SK-N-SH treated with all-trans-retinoic acid at 6 μM for 48 hours (cell line): ENCODE measurements around the gene IGF1R.

ENCODE experiments used
- ATAC-seq: fragments of 200-7000 bp; cut with Tn5 transposase; 3 replicates; pipeline ENCODE4 v1.9.1; 2020; ENCODE audit warnings: mild to moderate bottlenecking, moderate library complexity
- ARNTL ChIP-seq: fragments of 450-650 bp; formaldehyde crosslinking; IDR thresholded peaks from 2 replicates; pipeline ENCODE4 v1.5.0; 2020; ENCODE audit warnings: low read depth, mild to moderate bottlenecking, moderate library complexity, borderline replicate concordance
- BACH2 ChIP-seq: fragments of 250-450 bp; sonication (Bioruptor Pico); IDR thresholded peaks from 2 replicates; pipeline ENCODE4 v1.9.0; 2021; ENCODE audit warnings: mild to moderate bottlenecking, borderline replicate concordance
- CSDC2 ChIP-seq: fragments of 250-450 bp; sonication (Bioruptor Pico); IDR thresholded peaks from 2 replicates; pipeline ENCODE4 v1.5.0; 2020; ENCODE audit warnings: mild to moderate bottlenecking, moderate library complexity
- ESRRG ChIP-seq: fragments of 250-450 bp; sonication (Bioruptor Pico); IDR thresholded peaks from 2 replicates; pipeline ENCODE4 v1.6.1; 2021; ENCODE audit warnings: mild to moderate bottlenecking
- GLIS3 ChIP-seq: fragments of 250-450 bp; sonication (Bioruptor Pico); IDR thresholded peaks from 2 replicates; pipeline ENCODE4 v1.5.0; 2020; ENCODE audit warnings: mild to moderate bottlenecking, moderate library complexity
- ISL1 ChIP-seq: fragments of 250-450 bp; sonication (Bioruptor Pico); IDR thresholded peaks from 2 replicates; pipeline ENCODE4 v2.1.2; 2022; ENCODE audit warnings: mild to moderate bottlenecking, moderate library complexity
- OSR1 ChIP-seq: fragments of 250-450 bp; sonication (Bioruptor Pico); IDR thresholded peaks from 2 replicates; pipeline ENCODE4 v1.8.0; 2022; ENCODE audit warnings: moderate library complexity, mild to moderate bottlenecking, inconsistent platforms
- PPARA ChIP-seq: fragments of 250-450 bp; sonication (Bioruptor Pico); IDR thresholded peaks from 2 replicates; pipeline ENCODE4 v1.5.0; 2020; ENCODE audit warnings: mild to moderate bottlenecking, borderline replicate concordance
- RARB ChIP-seq: fragments of 250-450 bp; sonication (Bioruptor Pico); IDR thresholded peaks from 2 replicates; pipeline ENCODE4 v1.8.0; 2021; ENCODE audit warnings: mild to moderate bottlenecking, moderate library complexity
- SNAI2 ChIP-seq: fragments of 250-450 bp; sonication (Bioruptor Pico); IDR thresholded peaks from 2 replicates; pipeline ENCODE4 v1.5.0; 2020; ENCODE audit warnings: mild to moderate bottlenecking, moderate library complexity
- TCF4 ChIP-seq: fragments of 250-450 bp; sonication (Bioruptor Pico); IDR thresholded peaks from 2 replicates; pipeline ENCODE4 v1.8.0; 2021; ENCODE audit warnings: mild to moderate bottlenecking, moderate library complexity, borderline replicate concordance
- TOX ChIP-seq: fragments of 250-450 bp; sonication (Bioruptor Pico); IDR thresholded peaks from 2 replicates; pipeline ENCODE4 v1.8.0; 2021; ENCODE audit warnings: mild to moderate bottlenecking, moderate library complexity, borderline replicate concordance
- ZFP30 ChIP-seq: fragments of 450-650 bp; formaldehyde crosslinking; IDR thresholded peaks from 2 replicates; pipeline ENCODE4 v1.5.0; 2022; ENCODE audit warnings: mild to moderate bottlenecking, moderate library complexity
- ZNF565 ChIP-seq: fragments of 450-650 bp; formaldehyde crosslinking; conservative IDR thresholded peaks from 2 replicates; pipeline ENCODE4 v1.5.0; 2020; ENCODE audit warnings: low read depth, mild to moderate bottlenecking, moderate library complexity
- ZNF70 ChIP-seq: fragments of 450-650 bp; formaldehyde crosslinking; IDR thresholded peaks from 2 replicates; pipeline ENCODE4 v1.5.0; 2020; ENCODE audit warnings: mild to moderate bottlenecking, moderate library complexity
- ZNF8 ChIP-seq: fragments of 450-650 bp; formaldehyde crosslinking; IDR thresholded peaks from 2 replicates; pipeline ENCODE4 v1.5.0; 2020; ENCODE audit warnings: mild to moderate bottlenecking, moderate library complexity
- TF ChIP-seq, protein P1 (sequence below): fragments of 250-450 bp; sonication (Bioruptor Pico); IDR thresholded peaks from 2 replicates; pipeline ENCODE4 v1.5.1; 2020; ENCODE audit warnings: low read depth, mild to moderate bottlenecking, moderate library complexity
- TF ChIP-seq, protein P2 (sequence below): fragments of 250-450 bp; sonication (Bioruptor Pico); IDR thresholded peaks from 2 replicates; pipeline ENCODE4 v1.8.0; 2021; ENCODE audit warnings: low read depth, mild to moderate bottlenecking, moderate library complexity, borderline replicate concordance
- TF ChIP-seq, protein P3 (sequence below): fragments of 250-450 bp; sonication (Bioruptor Pico); IDR thresholded peaks from 2 replicates; pipeline ENCODE4 v1.5.1; 2021; ENCODE audit warnings: mild to moderate bottlenecking, moderate library complexity
- TF ChIP-seq, protein P4 (sequence below): fragments of 250-450 bp; sonication (Bioruptor Pico); IDR thresholded peaks from 2 replicates; pipeline ENCODE4 v1.5.0; 2020; ENCODE audit warnings: mild to moderate bottlenecking, moderate library complexity

Gene IGF1R

DNA sequence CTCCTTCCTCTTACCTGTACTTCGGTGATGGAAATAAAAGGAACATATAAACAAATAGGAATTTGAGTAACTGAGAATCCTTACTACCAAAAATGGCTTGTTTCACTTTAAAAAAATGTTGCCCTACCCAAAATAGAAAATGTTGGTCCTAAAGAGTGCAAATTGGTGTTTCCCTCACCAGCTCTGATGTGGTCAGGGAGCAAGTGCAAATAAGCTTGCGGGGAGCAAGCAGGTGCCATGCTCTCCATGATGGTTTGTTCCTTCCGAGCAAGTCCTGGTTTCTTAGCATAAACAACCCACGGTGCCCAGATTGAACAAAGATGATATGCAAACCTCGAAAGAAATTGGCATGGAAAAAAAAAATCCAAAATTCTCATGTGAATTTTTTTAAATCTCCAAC lies 290.5 kb downstream of the IGF1R start (continued):
- TF ChIP-seq, protein P1, sequence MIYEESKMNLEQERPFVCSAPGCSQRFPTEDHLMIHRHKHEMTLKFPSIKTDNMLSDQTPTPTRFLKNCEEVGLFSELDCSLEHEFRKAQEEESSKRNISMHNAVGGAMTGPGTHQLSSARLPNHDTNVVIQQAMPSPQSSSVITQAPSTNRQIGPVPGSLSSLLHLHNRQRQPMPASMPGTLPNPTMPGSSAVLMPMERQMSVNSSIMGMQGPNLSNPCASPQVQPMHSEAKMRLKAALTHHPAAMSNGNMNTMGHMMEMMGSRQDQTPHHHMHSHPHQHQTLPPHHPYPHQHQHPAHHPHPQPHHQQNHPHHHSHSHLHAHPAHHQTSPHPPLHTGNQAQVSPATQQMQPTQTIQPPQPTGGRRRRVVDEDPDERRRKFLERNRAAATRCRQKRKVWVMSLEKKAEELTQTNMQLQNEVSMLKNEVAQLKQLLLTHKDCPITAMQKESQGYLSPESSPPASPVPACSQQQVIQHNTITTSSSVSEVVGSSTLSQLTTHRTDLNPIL (CRISPR knock-in tag): no peak
- TF ChIP-seq SNAI2 (no peak), TCF4 (CRISPR knock-in tag) (no peak)
- TF ChIP-seq, all 23 proteins: peak for 0

DNA sequence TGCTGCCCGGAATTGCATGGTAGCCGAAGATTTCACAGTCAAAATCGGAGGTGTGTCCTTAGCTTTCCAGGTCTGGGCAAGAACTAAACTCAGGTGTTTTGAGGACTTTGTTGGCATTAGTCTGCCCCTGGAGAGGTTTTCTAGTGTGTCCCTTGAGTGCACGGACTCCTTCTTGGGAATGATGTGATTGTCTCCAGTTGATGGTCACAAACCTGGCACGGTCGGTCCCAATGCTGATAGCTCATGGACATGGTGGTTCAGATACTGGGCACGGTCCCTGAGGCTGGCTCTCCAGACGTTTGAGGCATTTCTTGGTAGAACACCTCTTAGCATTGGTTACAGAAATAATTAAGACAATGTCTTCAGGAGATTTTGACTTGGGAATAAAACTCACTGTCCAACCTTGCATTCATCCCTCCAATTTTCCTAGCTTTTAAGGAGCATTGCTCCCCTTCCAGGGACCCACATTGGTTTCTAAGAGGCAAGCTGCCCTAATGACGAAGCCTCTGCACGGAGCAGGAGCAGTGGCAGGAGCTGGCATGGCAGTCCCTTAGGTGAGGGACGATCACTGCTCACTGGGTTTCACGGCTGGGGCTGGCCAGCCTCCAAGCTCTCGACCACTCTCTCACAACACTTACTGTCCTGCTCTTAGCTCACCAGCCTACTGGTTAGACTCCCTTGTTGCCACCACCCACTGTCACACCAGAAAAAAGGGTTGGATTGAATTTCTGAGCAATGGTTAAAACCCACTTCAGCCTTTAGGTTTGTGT lies 291.2 kb downstream of the IGF1R start:
- no peak for ATAC-seq
- TF ChIP-seq, protein P2, sequence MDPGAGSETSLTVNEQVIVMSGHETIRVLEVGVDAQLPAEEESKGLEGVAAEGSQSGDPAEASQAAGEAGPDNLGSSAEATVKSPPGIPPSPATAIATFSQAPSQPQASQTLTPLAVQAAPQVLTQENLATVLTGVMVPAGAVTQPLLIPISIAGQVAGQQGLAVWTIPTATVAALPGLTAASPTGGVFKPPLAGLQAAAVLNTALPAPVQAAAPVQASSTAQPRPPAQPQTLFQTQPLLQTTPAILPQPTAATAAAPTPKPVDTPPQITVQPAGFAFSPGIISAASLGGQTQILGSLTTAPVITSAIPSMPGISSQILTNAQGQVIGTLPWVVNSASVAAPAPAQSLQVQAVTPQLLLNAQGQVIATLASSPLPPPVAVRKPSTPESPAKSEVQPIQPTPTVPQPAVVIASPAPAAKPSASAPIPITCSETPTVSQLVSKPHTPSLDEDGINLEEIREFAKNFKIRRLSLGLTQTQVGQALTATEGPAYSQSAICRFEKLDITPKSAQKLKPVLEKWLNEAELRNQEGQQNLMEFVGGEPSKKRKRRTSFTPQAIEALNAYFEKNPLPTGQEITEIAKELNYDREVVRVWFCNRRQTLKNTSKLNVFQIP (CRISPR knock-in tag): no peak
- TF ChIP-seq TOX (CRISPR knock-in tag) (no peak), ISL1 (CRISPR knock-in tag) (no peak), RARB (CRISPR knock-in tag) (no peak)

DNA sequence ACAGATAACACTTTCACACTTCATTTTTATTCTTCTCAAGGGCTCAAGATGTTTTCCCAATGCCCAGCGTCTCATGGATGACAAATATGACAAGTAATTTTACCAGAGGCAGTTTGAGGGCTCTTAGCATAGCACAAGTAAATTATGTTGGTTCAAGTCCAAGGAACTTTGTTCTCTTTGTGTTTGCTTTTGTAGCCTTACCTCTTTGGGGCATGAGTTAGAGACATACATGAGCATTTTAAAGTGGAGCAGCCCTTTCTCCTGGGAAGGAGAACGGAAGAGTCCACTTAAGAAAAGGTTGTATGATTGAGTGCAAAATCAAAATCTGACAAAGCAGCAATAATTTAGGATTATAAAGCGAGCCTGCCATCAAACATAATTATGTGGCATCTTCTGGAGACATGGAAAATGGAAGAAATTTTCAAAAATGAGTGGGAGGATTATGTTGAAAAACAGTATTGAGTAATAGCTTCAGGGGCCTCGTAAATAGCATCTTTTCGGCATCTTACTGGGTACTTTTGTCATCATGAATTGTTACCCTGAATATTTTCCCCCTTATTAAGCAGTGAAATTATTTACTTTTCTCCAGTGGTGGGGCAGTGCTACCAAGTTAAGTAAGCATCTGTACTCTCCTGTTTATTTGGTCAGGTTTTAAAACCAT lies 293.4 kb downstream of the IGF1R start:
- TF ChIP-seq ZNF70 (CRISPR knock-in tag) (no peak), RARB (CRISPR knock-in tag) (no peak), ESRRG (no peak), CSDC2 (CRISPR knock-in tag) (no peak), PPARA (CRISPR knock-in tag) (no peak), BACH2 (CRISPR knock-in tag) (no peak), ISL1 (CRISPR knock-in tag) (no peak), GLIS3 (CRISPR knock-in tag) (no peak), ZFP30 (CRISPR knock-in tag) (no peak), SNAI2 (no peak), ZNF8 (CRISPR knock-in tag) (no peak), ZNF565 (no peak)
- TF ChIP-seq, protein P1 (CRISPR knock-in tag): no peak
- TF ChIP-seq, protein P2 (CRISPR knock-in tag): no peak
- TF ChIP-seq, protein P3, sequence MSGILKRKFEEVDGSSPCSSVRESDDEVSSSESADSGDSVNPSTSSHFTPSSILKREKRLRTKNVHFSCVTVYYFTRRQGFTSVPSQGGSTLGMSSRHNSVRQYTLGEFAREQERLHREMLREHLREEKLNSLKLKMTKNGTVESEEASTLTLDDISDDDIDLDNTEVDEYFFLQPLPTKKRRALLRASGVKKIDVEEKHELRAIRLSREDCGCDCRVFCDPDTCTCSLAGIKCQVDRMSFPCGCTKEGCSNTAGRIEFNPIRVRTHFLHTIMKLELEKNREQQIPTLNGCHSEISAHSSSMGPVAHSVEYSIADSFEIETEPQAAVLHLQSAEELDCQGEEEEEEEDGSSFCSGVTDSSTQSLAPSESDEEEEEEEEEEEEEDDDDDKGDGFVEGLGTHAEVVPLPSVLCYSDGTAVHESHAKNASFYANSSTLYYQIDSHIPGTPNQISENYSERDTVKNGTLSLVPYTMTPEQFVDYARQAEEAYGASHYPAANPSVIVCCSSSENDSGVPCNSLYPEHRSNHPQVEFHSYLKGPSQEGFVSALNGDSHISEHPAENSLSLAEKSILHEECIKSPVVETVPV (CRISPR knock-in tag): no peak
- TF ChIP-seq, all 23 proteins: peak for 0
- ATAC-seq: no peak

DNA sequence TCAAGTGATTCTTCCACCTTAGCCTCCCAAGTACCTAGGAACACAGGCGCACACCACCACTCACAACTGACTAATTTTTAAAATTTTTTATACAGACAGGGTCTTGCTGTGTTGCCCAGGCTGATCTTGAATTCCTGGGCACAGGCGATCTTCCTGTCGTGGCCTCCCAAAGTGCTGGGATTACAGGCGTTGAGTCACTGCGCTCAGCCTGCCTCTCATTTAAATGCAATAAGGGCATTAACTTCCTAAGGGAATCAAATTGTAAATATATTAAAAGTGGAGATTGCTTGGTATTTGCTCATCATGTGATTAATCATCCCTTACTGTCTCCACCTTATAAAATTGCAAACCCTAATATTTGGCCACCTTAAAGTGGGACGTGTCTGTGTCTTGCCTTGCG lies 294.1 kb downstream of the IGF1R start:
- TF ChIP-seq ISL1 (CRISPR knock-in tag) (no peak), BACH2 (CRISPR knock-in tag) (no peak), TCF4 (CRISPR knock-in tag) (no peak)
- ATAC-seq: no peak

DNA sequence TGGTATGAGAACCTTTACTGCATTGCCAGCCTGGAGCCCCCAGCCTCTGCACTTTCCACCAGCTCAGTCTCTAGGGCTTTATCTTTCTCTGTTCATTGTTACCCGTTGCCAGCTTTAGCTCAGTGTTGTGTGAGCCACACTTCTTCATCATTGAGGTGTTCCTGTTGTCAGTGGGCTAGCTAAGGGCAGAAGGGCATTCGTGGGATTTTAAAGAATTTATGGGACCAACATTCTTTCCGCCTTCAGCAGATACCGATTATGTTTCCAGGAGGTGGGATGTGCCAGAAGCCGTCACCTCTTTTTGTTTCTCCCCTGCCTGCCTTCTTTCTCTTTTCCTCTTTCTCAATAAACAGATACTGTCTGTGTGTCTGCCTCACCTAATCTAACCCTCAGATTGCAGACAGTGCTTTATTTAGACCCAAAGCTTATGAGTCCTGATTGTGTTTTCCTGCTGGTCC lies 294.7 kb downstream of the IGF1R start:
- ATAC-seq: peak; percentile 39
- TF ChIP-seq, protein P1 (CRISPR knock-in tag): no peak
- no peak for TF ChIP-seq OSR1 (CRISPR knock-in tag)
- no peak for TF ChIP-seq RARB (CRISPR knock-in tag)
- no peak for TF ChIP-seq GLIS3 (CRISPR knock-in tag)
- no peak for TF ChIP-seq ISL1 (CRISPR knock-in tag)
- TF ChIP-seq, protein P4, sequence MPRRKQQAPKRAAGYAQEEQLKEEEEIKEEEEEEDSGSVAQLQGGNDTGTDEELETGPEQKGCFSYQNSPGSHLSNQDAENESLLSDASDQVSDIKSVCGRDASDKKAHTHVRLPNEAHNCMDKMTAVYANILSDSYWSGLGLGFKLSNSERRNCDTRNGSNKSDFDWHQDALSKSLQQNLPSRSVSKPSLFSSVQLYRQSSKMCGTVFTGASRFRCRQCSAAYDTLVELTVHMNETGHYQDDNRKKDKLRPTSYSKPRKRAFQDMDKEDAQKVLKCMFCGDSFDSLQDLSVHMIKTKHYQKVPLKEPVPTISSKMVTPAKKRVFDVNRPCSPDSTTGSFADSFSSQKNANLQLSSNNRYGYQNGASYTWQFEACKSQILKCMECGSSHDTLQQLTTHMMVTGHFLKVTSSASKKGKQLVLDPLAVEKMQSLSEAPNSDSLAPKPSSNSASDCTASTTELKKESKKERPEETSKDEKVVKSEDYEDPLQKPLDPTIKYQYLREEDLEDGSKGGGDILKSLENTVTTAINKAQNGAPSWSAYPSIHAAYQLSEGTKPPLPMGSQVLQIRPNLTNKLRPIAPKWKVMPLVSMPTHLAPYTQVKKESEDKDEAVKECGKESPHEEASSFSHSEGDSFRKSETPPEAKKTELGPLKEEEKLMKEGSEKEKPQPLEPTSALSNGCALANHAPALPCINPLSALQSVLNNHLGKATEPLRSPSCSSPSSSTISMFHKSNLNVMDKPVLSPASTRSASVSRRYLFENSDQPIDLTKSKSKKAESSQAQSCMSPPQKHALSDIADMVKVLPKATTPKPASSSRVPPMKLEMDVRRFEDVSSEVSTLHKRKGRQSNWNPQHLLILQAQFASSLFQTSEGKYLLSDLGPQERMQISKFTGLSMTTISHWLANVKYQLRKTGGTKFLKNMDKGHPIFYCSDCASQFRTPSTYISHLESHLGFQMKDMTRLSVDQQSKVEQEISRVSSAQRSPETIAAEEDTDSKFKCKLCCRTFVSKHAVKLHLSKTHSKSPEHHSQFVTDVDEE (CRISPR knock-in tag): no peak
- no peak for TF ChIP-seq TOX (CRISPR knock-in tag)
- no peak for TF ChIP-seq ESRRG
- TF ChIP-seq ARNTL (CRISPR knock-in tag): no peak
- no peak for TF ChIP-seq CSDC2 (CRISPR knock-in tag)
